HG02973 (cell line): ENCODE data around the gene FBXW4.
A peak's percentile ranks its signal among the peaks of the same experiment; 100 is the strongest.

Experiments
- ATAC-seq: cut with Tn5 transposase; IDR thresholded peaks from one replicate; pipeline ENCODE4 v1.9.1; 2021; ENCODE audit warnings: moderate library complexity; ENCODE audit not compliant: unreplicated experiment

The FBXW4 gene

DNA sequence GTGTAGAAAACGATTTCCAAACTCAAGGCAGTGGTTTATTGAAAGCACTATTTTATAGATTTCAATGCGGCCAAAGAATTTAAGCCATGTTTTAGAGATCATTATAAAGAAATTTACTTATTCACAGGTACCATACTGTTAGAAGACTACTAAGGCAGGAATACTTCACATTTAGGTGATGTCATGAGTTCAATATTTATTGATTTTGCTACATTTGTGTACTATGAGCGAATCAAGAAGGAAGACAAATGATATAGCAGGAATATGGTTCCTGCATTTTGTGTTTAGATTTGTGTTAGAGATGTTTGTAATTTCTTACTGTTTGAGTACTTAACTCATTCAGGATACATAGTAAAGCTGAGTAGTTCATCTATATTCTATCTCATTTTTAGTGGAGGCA lies 1.7 kb upstream of the FBXW4 start:
- no peak for ATAC-seq

- no peak for ATAC-seq
Measured at GRCh38 chr10:101695404-101695890, 477 bp upstream of the FBXW4 start.

GRCh38 chr10:101693978-101694673 lies 844 bp downstream of the FBXW4 start:
- ATAC-seq, result peak; percentile 59

GRCh38 chr10:101693651-101693977 lies 1.4 kb downstream of the FBXW4 start:
- peak; percentile 28 for ATAC-seq

- ATAC-seq, result no peak
Measured at GRCh38 chr10:101691081-101691480, 3.9 kb downstream of the FBXW4 start.

DNA sequence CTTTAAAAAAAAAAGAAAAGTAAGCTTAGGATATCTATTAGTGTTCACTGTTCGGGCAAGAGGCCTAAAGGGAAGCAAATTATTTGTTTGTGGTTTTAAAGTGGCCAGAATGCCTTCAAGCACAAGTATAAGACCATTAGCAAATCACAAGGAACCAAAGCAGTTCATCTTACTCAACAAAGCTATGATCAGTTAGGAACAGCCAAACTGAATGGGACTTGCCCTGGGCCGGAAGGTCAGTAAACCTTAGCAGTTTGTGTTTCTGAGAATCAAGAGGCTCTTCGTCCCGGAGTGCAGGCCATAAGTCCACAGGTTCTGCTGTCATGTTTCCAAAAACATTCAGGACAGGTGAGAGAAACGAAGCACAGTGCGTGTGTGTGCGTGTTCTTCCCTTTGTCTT lies 4.5 kb downstream of the FBXW4 start:
- no peak for ATAC-seq

- no peak for ATAC-seq
Measured at GRCh38 chr10:101687071-101687658, 7.8 kb downstream of the FBXW4 start.

DNA sequence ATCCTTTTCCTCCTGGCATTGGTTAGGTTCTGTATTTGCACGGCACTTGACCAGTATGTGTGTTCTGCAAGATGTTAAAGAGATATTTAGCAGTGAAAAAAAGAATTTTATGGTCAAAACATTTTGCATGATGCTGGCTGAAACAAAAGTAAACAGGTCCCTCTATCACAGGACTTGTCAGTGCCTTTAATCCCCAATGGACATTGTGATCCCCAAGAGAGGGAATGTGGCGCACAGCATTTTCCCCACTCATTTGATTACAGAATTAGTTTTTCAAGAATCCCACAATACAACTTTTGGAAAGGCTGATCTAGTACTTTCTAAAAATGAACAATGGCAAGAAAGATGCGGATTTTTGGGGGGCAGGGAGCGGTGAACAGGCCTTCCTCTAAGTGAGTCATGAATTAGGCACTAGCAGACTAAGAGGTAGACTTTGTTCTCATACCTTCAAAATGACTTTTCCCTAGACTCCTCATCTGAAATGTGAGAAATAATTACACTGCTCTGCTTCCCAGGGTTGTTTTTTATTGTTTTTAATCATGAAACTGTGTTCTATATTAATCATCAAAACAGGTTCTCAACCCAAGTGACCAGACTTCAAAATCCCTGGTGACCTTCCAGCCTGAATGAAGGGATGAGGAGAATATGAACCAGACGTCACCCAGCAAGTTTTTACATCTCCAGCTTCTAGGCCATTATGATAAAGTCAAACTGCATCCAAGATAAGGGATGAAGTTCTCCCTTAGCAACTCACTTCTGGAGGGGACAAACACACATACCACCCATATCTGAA lies 8.6 kb downstream of the FBXW4 start:
- no peak for ATAC-seq

GRCh38 chr10:101684782-101685181 lies 10.2 kb downstream of the FBXW4 start:
- no peak for ATAC-seq

- ATAC-seq, result no peak
Measured at GRCh38 chr10:101683276-101683675, 11.7 kb downstream of the FBXW4 start.

GRCh38 chr10:101682172-101682825 lies 12.7 kb downstream of the FBXW4 start:
- ATAC-seq, result no peak

DNA sequence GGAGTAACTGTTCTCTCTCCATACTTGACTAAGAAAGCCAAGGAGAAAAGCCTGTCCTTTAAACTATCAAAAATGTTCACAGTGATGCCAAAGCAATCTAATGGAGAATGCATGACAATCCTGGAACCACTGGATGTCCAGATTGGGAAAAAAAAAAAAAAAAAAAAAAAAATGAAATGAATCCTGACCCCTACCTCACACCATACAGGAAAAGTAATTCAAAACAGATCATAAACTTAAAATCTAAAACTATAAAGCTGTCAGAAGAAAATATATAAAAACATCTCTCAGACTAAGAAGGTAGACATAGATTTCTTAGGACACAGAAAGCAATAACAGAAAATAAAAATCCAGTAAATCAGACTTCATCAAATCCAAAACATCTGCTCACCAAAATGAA lies 18.4 kb downstream of the FBXW4 start:
- ATAC-seq, result no peak

DNA sequence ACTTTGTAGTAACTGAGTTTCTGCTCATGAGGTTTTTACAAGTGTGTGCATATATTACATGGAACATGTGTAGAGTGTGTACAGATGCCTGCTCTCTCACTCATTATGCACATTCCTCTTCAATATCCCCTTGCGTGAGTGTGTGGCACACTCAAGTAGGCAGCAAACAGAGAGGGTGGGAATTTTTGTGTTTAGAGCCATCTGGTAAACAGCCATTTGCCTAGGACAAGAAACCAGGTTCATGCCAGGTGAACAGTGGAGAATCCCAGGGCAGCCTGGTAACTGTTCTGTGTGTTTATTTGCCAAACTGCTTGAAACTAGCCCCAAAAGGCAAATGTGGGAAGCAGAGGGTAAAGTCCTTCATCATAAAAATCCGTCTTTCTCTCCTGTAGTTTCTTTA lies 19.9 kb downstream of the FBXW4 start:
- no peak for ATAC-seq

GRCh38 chr10:101672536-101672935 lies 22.4 kb downstream of the FBXW4 start:
- ATAC-seq, result no peak

GRCh38 chr10:101671453-101671852 lies 23.5 kb downstream of the FBXW4 start:
- ATAC-seq, result peak; percentile 58

DNA sequence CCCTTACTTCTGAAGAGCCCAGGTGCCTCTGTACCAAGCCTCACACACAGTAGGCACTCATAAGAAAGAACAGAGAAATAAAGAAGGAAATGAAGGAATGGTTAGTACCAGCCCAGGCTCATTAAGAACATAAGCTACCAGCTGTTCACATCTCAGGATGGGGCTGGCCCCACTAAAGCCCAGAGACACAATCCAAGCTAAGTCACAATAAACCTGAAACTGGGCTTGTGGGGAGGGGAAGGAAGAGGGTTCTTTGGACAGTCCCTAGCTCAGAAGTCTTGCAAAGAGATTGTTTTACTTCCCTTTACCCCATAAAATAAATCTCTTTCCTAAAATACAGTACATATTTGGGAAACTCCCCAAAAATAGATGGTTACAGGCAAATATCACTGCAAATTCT lies 24.3 kb downstream of the FBXW4 start:
- no peak for ATAC-seq

- ATAC-seq, result no peak
Measured at GRCh38 chr10:101669181-101669580, 25.8 kb downstream of the FBXW4 start.

- ATAC-seq, result no peak
Measured at GRCh38 chr10:101668566-101668965, 26.4 kb downstream of the FBXW4 start.

DNA sequence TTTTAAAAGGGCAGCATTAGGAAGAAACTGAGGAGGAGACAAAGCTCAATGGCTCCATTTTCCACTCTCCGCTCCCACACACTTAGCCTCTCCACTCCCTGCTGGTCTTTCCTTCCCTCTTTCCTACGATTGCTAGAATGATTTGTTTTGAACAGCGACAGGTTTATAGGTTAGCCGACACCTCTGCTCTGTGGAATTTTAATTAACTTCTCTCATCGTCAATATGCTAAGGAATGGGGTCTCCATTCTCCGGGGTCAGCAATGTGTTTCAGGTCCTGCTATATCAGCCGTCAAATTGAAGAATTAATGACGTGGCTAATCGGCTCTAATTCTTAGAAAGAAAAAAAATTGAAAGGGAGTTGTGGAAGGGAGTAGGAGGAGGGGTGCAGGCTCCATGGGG lies 28.9 kb downstream of the FBXW4 start:
- ATAC-seq, result no peak

- ATAC-seq, result no peak
Measured at GRCh38 chr10:101663097-101663496, 31.9 kb downstream of the FBXW4 start.

GRCh38 chr10:101660256-101660655 lies 34.7 kb downstream of the FBXW4 start:
- no peak for ATAC-seq

DNA sequence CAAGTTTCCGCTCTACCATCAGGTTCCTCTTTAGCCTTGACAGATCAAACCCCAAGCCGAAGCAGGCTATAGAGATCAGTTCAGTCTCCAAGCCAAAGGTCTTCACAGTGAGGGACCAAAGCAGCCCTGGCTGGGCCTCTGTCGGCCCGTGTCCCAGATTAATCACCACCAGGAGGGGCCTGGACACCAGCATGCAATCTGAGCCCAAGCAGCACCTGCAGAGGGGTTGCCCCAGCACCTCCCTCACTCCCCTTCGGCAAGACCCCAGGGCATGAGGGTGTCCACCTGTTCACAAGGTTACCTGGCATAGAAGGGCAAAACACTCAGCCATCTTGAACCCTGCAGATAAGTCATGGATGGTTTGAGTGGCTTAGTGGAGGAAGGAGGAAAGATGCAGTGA lies 36.0 kb downstream of the FBXW4 start:
- ATAC-seq, result no peak
